D341Med (cell line): Measurements from ENCODE around the gene LCE1B.

Experiments used
- DNase-seq: peaks from one replicate; pipeline ENCODE4 v3.0.0; 2012; ENCODE audit warnings: low spot score

The LCE1B gene, protein sequence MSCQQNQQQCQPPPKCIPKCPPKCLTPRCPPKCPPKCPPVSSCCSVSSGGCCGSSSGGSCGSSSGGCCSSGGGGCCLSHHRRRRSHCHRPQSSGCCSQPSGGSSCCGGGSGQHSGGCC

DNA sequence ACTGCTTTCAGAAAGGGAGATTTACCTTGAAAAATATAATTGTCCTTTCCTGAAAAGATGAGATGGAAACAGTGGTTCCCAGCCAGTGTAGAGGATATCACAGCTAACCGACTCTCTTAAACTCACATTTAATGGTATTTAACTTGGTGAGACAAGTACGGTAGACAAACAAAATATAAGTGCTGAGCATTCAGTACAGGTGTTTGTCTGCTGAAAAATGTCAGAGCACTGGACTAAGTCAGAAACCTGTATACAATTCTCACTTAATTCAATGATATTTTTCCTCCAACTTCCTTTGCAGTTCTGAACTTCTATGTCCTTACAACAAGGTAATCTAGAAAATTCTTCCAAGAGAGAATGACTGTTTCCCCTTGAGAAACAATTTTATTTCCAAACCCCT, at the start of gene LCE1B:
LCE1B (plus strand) TSS at position 301 of the 400 bp plus-strand sequence. CDS start 476 bp downstream, outside the sequence.
- DNase-seq, result no peak

DNA sequence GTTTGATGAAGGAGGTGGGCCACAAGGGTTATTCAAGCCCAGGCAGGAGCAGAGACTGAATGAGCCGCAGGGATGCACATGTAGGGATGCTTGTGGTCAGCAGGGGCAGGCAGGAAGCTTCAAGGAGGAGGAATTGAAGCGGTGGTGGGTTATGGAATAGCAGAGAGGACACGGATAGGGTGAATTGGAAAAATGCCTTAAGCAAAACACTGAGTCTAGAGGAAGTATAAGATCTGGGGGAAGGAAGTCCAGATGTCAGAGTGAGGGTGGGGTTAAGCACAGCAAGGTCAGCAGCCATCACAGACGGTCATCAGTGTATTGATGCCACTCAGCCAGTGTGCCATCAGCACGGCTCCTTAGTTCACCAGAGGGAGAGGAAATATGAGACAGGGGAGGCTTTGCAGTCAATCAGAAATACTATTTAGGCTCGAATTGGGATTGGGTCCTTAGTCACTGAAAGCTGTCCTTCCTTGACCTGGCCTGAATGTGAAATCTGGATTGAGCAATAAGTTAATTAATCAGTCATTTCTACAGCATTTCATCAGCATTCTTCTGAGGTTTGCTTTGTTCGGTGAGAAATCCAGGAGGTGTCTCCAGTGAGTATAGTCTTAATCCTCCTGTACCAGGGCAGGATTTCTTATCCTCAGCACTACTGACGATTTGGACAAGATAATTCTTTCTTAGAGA, 42.8 kb upstream of the LCE1B start:
- no peak for DNase-seq

DNA sequence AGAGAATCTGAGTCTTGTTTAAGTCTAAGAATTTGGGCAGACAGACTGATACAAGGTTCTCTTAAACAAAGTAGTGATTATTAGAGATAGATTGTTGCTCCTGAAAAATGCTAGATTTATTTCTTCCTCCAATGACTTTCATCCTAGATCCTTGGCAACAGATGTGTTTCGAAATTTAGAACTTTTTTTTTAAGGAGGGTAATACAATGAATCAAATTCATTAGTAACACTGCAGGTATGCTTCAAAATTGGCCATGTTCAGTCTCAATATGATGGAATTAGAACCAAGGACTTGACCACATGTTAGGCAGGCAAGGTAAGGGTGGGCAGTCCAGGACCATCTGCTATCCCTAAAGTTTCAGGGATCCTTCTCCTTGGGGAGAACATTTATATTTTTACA, 41.4 kb upstream of the LCE1B start:
- DNase-seq, result no peak

DNA sequence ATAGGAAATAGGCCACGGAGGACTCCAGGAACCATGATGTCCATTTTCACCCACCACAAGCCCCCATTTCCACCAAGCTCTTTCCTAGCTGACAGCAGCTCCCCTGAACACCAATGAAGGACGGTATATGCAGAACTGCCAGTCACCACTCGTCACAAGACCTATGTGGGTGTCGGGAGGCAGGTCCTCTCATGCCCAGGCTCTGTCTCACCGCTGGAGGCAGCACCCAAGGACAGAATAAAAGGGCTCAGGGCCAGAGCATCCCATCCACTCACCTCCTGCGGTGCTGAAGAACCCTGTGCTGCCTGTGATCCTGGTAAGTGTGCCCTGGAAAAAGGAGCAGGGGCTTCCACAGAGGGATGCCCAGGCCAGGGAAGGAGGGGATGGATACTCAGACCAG, 36.9 kb upstream of the LCE1B start, which contains the start of gene LCE1F:
LCE1F (plus strand) TSS at position 266 of the 400 bp plus-strand sequence. CDS start 1,232 bp downstream, outside the sequence.
- no peak for DNase-seq

DNA sequence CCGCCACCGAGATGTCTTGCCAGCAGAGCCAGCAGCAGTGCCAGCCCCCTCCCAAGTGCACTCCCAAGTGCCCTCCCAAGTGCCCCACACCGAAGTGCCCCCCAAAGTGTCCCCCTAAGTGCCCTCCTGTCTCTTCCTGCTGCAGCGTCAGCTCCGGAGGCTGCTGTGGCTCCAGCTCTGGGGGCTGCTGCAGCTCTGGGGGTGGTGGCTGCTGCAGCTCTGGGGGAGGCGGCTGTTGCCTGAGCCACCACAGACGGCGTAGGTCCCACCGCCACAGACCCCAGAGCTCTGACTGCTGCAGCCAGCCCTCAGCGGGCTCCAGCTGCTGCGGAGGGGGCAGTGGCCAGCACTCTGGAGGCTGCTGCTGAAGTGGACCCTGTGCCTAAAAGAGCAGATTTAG, 35.4 kb upstream of the LCE1B start:
- DNase-seq, result no peak

DNA sequence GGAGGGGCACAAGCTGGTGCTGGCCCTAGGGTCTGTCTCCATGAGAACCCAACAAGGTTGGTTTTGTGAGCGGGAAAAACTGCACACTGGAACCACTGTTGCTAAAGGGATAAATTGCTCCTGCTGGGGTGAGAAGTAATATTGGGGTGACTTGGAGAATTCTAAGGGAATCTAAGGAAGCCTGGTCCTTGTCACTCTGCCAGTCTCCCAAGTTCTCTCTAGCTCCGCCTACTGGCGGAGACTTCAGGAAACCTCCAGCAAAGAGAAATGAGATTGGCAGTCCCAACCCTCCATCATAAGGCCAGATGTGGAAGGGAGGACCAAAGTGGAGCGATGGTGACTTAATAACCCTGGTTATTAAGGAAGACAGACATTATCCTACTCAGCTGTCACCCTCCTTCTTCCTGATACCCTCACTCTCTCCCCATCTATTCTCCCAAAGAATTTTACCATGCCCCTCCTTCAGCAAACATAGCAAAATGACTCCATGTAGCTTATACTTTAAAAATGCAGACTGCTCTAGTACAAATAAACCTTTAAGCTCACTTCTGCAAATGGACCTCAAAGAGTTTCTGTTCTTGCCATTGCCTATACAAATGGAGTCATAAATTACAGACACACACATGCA, 34.1 kb upstream of the LCE1B start:
- DNase-seq, result no peak

DNA sequence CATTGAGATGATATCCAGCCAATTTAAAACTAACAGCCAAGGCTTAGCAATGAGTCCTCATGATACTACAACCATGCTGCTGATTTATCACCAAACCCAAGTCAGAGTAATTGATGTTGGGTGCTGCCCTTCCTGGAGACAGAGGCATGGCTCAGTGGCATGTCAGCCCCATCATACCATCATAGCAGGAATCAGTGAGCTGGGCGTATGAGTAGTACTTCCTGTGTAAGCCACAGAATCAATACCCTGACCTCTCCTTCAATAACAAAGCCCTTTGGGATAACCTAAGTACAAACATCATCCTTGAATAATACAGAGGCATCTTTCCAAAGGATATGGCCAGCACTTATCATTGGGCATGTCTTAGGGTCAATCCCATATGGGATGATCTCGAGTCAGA, 28.7 kb upstream of the LCE1B start:
- DNase-seq, result no peak

DNA sequence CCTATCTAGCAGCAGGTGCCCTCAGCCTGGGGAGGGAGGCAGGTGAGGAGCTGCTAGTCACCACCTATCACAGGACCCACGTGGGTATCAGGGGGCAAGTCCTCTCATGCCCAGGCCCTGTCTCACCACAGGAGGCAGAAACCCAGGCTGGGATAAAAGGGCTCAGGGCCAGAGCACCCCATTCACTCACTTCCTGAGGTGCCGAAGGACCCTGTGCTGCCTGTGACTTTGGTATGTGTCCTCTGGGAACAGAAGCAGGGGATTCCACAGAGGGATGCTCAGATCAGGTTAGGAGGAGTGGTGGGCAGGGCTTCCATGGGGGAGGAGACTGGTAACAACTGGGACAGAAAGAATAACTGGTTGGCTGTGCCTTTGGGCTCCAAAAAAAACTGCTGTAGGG, 25.7 kb upstream of the LCE1B start, which contains the start of gene LCE1E:
LCE1E (plus strand) TSS at position 181 of the 400 bp plus-strand sequence. CDS start 1,043 bp downstream, outside the sequence.
- no peak for DNase-seq

DNA sequence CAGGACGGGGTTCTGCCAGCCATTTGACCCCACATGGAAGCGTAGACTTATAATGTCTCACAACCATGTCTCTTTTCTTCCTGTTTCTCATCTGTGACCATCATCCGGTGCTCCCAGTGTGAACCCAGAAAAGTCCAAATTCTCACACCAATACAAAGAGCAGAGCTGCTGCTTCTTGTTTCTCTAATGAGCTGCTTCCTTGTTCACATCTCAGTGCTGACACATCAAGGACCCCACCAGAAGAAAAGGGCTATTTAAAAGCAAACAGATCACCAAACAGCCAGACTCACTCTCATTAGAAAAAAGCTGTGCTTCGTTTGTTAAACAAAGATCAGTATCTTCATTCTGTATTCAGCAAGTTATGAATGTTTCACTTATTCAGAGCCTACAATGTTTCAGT, 16.1 kb upstream of the LCE1B start:
- no peak for DNase-seq

DNA sequence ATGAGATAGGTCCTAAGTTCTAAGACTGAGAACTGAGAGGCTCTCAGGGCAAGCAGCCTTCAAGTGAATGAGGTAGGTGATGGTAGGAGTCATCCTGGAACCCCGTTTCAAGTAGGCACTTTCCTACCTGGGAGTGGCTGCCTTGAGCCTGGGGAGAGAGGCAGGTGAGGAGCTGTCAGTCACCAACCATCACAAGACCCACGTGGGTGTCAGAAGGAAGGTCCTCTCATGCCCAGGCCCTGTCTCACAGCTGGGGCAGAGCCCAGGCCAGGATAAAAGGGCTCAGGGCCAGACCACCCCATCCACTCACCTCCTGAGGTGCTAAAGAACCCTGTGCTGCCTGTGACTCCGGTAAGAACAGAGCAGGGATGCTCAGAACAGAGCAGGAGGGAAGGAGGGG, 15.3 kb upstream of the LCE1B start, which contains the start of gene LCE1D:
LCE1D (plus strand) TSS at position 301 of the 400 bp plus-strand sequence. CDS start 1,074 bp downstream, outside the sequence.
- no peak for DNase-seq

DNA sequence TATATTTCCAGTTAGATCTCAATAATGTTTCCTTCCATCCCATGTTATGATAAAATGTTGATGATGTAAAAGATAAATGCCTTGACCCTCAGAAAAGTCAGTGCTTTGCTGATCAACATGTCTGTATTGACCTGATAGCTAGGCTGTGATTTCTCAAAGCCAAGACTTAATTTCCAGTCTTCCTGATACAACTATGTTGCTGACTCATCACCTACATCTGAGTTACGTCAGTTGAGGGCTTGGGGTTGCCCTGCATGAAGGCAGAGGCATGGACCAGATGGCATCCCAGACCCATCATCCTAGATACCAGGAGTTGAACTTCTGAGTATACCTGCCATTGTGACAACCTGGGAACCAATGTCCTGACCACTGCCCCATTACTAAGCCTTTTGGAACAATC, 10.4 kb upstream of the LCE1B start:
- no peak for DNase-seq

DNA sequence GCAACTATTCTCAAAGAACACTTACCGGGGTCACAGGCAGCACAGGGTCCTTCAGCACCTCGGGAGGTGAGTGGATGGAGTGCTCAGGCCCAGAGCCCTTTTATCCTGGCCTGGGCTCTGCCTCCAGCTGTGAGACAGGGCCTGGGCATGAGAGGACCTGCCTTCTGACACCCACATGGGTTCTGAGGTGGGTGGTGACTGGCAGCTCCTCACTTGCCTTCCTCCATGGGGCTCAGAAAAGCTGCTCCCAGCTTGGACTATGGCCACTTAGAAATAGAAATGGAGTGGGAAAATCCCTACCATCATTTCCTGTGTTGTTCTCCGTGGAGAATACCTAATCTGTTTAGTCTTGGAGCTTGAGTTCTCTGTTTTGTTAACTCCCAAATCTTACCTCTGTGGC, 5.2 kb upstream of the LCE1B start, which contains the start of gene LCE1C:
LCE1C (minus strand) TSS at position 76 of the 400 bp plus-strand sequence. CDS start 1,173 bp downstream, outside the sequence.
- DNase-seq, result no peak

DNA sequence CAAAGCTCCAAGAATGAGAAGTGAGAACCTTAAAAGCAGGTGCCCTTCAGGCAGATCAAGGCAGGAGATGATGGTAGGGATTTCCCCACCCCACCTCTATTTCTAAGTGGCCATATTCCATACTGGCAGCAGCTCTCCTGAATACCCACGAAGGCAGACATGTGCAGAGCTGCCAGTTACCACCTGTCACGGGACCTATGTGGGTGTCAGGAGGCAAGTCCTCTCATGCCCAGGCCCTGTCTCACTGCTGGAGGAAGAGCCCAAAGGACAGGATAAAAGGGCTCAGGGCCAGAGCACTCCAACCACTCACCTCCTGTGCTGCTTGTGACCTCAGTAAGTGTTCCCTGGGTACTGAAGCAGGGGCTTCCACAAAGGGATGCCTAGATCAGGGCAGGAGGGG, 721 bp upstream of the LCE1B start:
- no peak for DNase-seq

DNA sequence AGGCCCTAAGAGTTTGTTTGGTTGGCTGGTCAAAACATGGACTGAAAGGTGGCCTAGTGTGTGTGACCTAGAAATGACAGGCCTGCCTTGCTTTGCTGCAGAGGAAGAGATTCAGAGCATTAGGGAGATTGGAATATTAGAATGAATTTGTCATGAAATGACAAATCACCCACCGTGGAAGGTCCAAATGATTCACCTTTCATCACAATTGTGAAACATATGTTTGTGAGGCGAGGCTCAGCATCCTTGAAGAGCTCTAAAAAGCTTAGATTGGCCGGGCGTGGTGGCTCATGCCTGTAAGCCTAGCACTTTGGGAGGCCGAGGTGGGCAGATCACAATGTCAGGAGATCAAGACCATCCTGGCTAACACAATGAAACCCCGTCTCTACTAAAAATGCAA, 5.5 kb downstream of the LCE1B start:
- DNase-seq, result no peak

DNA sequence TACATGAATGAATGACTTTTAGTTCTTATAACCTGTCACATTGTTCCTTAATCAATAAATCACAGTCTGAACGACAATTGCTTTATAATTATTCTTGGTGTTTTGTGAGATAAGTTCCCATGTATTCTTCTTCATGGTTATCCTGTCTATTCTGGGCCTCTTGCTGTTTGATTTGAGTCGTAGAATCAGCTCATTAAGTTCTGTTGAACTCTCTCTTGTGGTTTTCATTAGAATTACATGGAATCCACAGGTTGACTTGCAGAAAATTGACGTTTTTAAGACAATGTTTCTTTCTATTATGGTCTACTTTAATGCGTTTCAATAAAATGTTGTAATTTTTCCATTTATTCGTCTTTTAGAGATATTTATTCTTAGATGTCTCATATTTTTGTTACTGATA, 11.5 kb downstream of the LCE1B start:
- no peak for DNase-seq

DNA sequence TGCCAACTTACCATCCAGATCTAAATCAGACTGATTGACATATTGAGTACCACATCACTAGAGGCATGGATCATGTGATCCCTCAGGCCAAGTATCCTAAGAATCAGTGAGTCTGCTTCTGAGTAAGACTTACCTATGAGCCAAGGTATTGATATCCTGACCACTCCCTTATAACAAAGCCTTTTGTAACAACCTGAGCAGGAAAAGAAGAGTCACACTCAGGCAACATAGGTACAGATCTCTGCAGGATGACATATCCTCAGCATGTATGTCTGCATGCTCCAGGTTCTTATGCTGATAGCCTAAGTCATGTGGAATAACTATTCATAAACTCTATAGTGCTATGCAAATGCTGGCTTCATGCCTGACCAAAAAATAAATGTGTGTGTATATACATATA, 13.2 kb downstream of the LCE1B start:
- no peak for DNase-seq

DNA sequence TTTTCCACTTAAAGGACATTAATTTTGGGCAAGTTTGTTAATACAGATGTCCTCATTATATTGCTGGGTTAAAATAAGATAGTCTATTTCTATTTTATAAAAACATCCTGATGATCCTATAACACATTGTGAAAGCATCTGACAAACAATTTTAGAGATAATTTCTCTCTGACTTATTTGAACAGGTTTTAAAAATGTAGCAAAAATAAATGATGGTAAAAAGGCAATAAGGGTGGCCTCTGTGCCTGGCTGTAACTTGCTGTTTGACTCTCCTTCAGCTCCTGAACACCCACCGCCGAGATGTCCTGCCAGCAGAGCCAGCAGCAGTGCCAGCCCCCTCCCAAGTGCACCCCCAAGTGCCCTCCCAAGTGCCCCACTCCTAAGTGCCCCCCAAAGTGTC, 15.4 kb downstream of the LCE1B start, which contains the start of gene LCE1A:
LCE1A (plus strand) TSS at position 301 of the 400 bp plus-strand sequence; CDS start at position 301, 0 bp downstream.
- no peak for DNase-seq

DNA sequence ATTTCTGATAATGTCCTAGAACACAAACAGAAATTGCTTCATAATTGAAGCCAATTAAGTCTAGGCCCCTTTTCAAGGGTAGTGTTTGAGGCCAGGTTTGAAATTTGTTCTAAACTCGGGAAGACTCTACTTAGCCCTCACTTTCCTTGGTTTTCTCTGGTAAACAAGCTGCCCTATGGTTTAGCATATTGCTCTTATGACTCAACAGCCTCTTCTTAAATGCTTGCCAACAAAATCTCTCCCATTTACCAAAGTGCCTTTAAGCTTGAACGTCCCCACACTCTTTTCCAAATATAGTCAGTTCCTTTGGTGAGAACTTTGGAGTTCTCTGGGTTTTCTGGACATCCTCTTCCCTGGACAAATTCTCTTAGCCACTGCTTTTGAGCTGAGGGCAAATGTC, 25.1 kb downstream of the LCE1B start:
- DNase-seq, result no peak

DNA sequence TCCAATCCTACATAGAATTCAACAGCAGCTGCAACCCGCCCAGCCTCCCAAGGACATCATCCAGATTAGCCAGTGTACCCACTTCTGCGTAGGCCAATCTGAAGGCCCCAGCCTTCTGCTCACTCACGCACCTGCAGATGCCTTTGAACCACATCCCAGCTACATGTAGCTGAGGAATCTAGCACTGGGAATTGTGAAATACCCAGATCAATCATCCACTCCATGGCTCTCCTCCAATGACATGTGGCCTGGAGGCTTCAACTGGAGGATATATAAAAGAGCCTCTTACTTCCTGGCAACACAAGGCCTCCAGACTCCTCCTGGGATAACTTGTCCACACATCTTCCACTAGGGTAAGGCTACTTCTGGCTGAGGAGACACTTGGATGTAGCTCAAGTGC, 30.8 kb downstream of the LCE1B start, which contains the start of gene LCE6A:
LCE6A (plus strand) TSS at position 301 of the 400 bp plus-strand sequence. CDS start 665 bp downstream, outside the sequence.
- no peak for DNase-seq

DNA sequence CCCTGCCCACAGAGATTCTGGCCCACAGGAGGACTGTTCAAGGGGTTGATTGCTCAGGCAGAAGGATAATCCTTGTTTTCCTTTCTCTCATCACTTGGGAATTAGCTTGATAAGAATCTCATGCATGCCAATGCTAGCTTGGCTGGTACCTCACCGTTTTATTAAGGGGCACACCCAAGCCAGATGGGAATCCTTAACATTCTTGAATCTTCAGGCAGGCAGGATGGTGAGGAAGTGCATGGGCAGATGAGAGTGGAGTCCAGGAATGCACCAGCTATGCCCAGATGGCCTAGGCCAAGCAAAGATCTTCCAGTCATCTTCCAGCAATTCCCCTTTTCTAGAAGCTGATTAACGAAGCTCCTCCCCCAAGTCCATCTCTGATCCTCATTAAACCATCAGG, 43.9 kb downstream of the LCE1B start:
- DNase-seq, result no peak

DNA sequence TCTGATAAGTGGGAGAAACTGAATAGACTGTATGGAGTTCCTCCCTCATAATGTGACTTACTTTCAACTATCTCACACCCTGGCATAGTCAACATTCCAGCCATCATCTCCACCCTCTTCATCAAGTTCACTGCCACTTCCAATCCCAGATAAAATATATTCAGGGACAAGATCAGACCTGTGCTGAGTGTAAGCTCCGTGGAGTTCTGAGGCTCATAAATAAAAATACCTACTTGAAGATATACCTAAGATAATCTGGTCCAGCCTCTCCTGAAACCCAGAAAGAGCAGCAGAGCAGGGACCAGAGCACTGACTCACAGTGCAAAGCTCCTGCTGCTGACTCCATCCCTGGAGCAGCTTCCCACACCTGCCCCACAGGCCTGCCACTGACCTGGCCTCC, 46.3 kb downstream of the LCE1B start:
- DNase-seq, result no peak

DNA sequence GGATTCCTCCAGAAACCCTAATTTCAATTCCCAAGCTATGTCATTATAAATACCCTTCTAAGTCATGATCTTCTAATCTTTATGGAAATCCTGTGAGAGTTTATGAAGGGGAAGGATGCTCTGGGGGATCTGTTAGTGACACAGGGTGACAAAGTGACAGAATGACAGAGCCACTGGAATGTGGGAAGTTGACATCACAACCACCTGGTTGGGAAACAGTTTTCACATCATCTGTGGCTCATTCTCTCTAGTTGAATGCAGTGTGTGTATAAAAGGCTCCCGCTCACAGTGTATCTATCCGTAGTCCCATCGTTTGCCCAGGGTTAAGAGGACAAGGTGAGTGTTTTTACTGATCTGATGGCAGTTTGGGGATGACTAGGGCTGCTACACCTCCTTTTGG, 47.9 kb downstream of the LCE1B start, which contains the start of gene LCE7A:
LCE7A (plus strand) TSS at position 301 of the 400 bp plus-strand sequence. CDS start 702 bp downstream, outside the sequence.
- DNase-seq, result no peak

DNA sequence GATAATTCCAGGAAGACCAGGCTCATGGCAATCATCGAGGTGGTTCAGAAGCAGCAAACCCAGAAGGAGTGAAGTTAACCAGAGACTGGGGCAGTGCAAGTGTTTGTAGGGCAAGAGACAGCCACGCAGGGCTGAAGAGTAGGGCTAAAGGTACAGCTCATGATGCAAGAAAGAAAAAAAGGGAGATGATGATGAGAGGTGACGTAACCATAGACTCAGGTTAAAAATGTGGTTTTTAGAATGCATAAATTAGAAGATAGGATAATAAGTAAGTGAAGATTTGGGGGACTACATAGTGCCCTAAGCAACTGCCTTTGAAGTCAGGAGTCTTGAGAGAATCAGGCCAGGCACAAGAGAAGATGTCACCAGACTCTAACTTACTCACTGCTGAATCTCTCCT, 48.4 kb downstream of the LCE1B start:
- DNase-seq, result no peak
